ENCODE measurements around the gene RNASE8.
A peak's percentile ranks its signal among the peaks of the same experiment; 100 is the strongest.

RNASE8 gene

GRCh38 chr14:21093769-21094681 lies 36.4 kb downstream of the RNASE8 start:
- no peak for DNase-seq

- no peak for DNase-seq
Measured at GRCh38 chr14:21095430-21096205, 38.0 kb downstream of the RNASE8 start.

GRCh38 chr14:21096438-21096837 lies 38.8 kb downstream of the RNASE8 start:
- no peak for DNase-seq

- DNase-seq = no peak
Measured at GRCh38 chr14:21096978-21097635, 39.5 kb downstream of the RNASE8 start.

- no peak for DNase-seq
Measured at GRCh38 chr14:21097636-21098075, 40.0 kb downstream of the RNASE8 start.

GRCh38 chr14:21098076-21098891 lies 40.7 kb downstream of the RNASE8 start, which contains the start of gene ZNF219:
ZNF219 (minus strand) TSS chr14:21098655; CDS start chr14:21093591, 5,064 bp downstream.
- DNase-seq = no peak

- no peak for DNase-seq
Measured at GRCh38 chr14:21098892-21099595, 41.4 kb downstream of the RNASE8 start.

GRCh38 chr14:21099596-21099985 lies 42.0 kb downstream of the RNASE8 start:
- no peak for DNase-seq

- DNase-seq = no peak
Measured at GRCh38 chr14:21100931-21101330, 43.3 kb downstream of the RNASE8 start, which contains the start of gene TMEM253. TMEM253 (plus strand) TSS chr14:21101066; CDS start chr14:21101344, 278 bp downstream.

DNA sequence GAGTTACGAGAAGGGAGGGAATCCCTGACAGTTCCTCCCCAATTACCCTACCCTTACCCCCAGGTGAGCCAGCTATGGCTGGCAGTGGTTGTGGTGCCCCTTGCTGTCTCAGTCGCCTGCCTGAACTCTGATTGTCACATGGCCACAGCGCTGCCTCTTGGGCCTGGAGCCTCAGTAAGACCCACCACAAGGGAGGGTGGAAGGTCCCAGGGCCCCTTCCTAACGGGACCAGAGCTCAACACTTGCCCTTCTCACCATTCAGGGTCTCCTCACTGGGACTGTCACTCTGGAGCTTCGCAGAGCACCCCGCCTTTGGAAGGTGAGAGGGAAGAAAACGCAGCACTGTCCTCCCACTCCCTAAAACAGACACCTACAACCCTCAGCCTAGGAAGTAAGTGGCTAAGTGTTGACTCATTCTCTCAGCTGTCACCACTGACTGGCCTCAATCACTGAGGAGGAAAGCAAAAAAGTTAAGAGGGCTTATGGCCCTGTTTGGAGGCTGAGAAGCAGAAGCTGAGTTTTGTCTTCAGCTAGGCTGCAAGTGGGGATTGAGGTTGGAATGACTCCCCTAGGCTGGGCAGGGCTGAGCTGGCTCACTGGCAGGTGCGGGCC lies 44.3 kb downstream of the RNASE8 start:
- DNase-seq = no peak

GRCh38 chr14:21102521-21103410 lies 45.1 kb downstream of the RNASE8 start:
- no peak for DNase-seq

DNA sequence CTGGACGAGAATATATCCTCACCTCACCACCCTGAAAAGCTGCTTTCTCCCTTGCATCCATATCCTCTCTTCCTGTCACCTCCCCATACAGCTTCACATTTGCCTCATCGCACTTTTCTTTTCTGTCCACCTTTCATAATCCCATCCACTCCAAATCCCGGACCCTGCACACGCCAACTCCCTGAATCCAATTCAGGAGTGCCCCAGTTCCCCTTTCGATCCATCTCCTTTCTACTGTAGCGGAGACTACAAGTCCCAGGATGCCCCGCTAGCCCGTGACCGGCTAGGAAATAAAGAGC lies 45.7 kb downstream of the RNASE8 start:
- DNase-seq = no peak

DNA sequence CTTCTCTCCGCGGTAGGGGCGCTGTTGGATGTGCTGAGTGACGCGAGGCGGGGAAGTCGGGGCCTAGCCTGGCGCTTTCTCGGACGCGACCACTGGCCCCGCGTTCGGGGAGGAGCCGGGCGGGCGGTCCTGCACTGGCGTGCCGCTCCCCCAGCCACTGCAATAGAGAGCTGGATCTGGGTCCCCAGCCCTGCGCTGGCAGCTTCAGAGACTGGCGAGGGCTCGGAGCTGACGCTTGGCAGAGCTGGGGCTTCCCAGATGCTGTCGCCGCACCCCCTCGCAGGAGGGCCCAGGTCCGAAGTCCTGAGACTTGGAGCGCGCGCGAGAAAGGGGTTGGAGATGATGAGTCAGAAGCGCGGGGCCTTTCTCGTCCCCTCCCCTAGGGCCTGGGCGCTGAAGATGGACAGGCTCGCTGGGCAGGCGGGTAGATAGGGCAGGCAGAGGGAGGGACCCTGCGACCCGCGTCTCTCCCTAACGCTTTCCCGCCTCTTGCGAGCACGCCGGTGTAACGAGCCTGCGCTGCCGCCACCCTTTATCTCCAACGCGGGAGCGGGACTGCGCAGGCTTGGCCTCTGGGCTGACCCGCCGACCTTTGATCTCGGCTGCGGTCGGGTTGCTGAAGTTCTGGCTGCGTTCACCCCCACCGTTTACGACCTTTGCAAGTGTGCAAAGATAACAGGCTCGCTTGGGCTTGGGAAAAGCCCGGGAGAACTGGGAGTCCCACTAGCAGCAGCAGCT lies 46.3 kb downstream of the RNASE8 start:
- DNase-seq = peak; percentile 91

GRCh38 chr14:21104448-21105060 lies 46.9 kb downstream of the RNASE8 start:
- peak; percentile 43 for DNase-seq

- no peak for DNase-seq
Measured at GRCh38 chr14:21105095-21105494, 47.5 kb downstream of the RNASE8 start.

DNA sequence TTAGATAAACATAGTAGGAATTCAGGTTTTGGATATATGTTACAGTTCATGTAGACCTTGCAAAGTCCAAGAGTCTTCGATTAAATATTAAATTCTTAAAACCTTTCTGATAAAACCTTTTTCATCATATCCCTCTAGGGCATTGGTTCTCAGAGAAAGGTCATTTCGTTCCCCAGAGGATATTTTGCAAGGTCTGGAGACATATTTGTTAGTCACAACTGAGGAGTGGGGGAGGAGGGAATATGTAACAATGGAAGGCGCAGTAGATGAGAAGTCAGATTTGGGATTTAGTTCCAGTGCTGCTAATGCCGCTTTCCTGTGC lies 48.5 kb downstream of the RNASE8 start:
- DNase-seq = no peak

GRCh38 chr14:21106498-21107282 lies 49.1 kb downstream of the RNASE8 start:
- peak; percentile 38 for DNase-seq

DNA sequence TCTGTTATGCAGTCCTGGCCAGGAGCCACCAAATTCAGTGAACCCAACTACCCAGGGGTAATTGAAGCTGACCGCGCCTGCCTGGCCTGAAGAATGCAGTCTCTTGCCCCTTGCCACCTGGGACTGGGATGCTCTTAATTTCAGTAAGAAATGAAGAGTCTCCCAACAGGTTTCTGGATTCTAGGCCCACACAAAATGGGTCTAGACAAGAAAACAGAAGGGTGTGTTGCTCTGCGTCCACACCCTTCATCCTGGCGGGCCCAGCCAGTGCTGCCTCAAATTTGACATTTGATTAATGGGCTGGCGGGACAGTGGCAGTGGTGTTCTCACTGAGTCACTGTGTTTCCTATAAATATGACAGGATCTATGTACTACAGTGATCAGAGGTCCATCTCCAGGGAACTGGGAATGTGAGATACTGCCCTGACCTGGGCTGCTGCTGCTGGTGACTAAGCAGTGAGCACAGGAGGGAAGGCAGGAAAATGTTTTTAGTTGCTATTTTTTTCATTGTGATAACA lies 49.7 kb downstream of the RNASE8 start:
- no peak for DNase-seq

Data from NK-92 treated with Interleukin-12 subunit alpha and Interleukin-12 subunit beta, amount 100 ng/mL, for 24 hours (cell line).